IPS-15b (cell line): ENCODE results near the gene XRCC2.
"Not testable (repeated sequence)": the region's sequence is repeated elsewhere in the genome, so short reads cannot be mapped to it uniquely, and the experiment has no call there.

Experiments
- H3K27me3 ChIP-seq: one replicate; pipeline ENCODE4 v1.6.1; 2013; ENCODE audit warnings: low read length; ENCODE audit not compliant: control insufficient read depth, insufficient read depth
- H3K36me3 ChIP-seq: one replicate; pipeline ENCODE4 v1.6.1; 2013; ENCODE audit warnings: low read length; ENCODE audit not compliant: control insufficient read depth, insufficient read depth
- H3K4me1 ChIP-seq: one replicate; pipeline ENCODE4 v1.6.1; 2013; ENCODE audit warnings: mild to moderate bottlenecking, low read length; ENCODE audit not compliant: control insufficient read depth, insufficient read depth
- H3K4me3 ChIP-seq: one replicate; pipeline ENCODE4 v1.5.1; 2013; ENCODE audit warnings: low read depth, low read length
- H3K9ac ChIP-seq: one replicate; pipeline ENCODE4 v1.6.1; 2013; ENCODE audit warnings: low read depth, mild to moderate bottlenecking, low read length
- H3K9me3 ChIP-seq: one replicate; pipeline ENCODE4 v1.6.1; 2013; ENCODE audit warnings: mild to moderate bottlenecking, low read length; ENCODE audit not compliant: control insufficient read depth, insufficient read depth

The XRCC2 gene

GRCh38 chr7:152661479-152661878 is 14.5 kb downstream of the XRCC2 start:
- no peaks in the 10 kb centered on the region for H3K4me1 ChIP-seq
- no peak overlapping the region for H3K9ac ChIP-seq
- H3K27me3 ChIP-seq: no peaks in the 10 kb centered on the region
- peaks cover 5% of the 10 kb centered on the region for H3K36me3 ChIP-seq
- H3K4me3 ChIP-seq: no peak overlapping the region
- H3K9me3 ChIP-seq: no peaks in the 10 kb centered on the region

- no peak overlapping the region for H3K4me3 ChIP-seq
- peaks cover 5% of the 10 kb centered on the region for H3K36me3 ChIP-seq
These were observed 15.9 kb downstream of the XRCC2 start for GRCh38 chr7:152660021-152660420.

GRCh38 chr7:152654971-152655370 is 21.0 kb downstream of the XRCC2 start:
- Histone ChIP-seq H3K27me3 (no peaks in the 10 kb centered on the region), H3K4me3 (no peak overlapping the region), H3K36me3 (peaks cover 6% of the 10 kb centered on the region), H3K9ac (no peak overlapping the region), H3K9me3 (no peaks in the 10 kb centered on the region), H3K4me1 (no peaks in the 10 kb centered on the region)

More at GRCh38 chr7:152660021-152660420, 15.9 kb downstream of the XRCC2 start:
- H3K4me1 ChIP-seq: no peaks in the 10 kb centered on the region
- no peak overlapping the region for H3K9ac ChIP-seq
- no peaks in the 10 kb centered on the region for H3K27me3 ChIP-seq
- no peaks in the 10 kb centered on the region for H3K9me3 ChIP-seq

- no peaks in the 10 kb centered on the region for H3K9me3 ChIP-seq
- H3K9ac ChIP-seq: no peak overlapping the region
- no peaks in the 10 kb centered on the region for H3K27me3 ChIP-seq
- H3K36me3 ChIP-seq: peaks cover 20% of the 10 kb centered on the region
- no peaks in the 10 kb centered on the region for H3K4me1 ChIP-seq
- no peak overlapping the region for H3K4me3 ChIP-seq
These were observed 26.7 kb downstream of the XRCC2 start for GRCh38 chr7:152649220-152649619.

GRCh38 chr7:152647009-152647408 is 28.9 kb downstream of the XRCC2 start:
- H3K27me3 ChIP-seq: no peaks in the 10 kb centered on the region
- H3K9ac ChIP-seq: no peak overlapping the region
- H3K9me3 ChIP-seq: no peaks in the 10 kb centered on the region
- H3K4me1 ChIP-seq: no peaks in the 10 kb centered on the region
- peaks cover 20% of the 10 kb centered on the region for H3K36me3 ChIP-seq
- H3K4me3 ChIP-seq: no peak overlapping the region

GRCh38 chr7:152646579-152646978 is 29.4 kb downstream of the XRCC2 start:
- not testable (repeated sequence) for H3K4me1 ChIP-seq, H3K27me3 ChIP-seq, H3K4me3 ChIP-seq, H3K9ac ChIP-seq, H3K9me3 ChIP-seq
- peaks cover 18% of the 10 kb centered on the region for H3K36me3 ChIP-seq

GRCh38 chr7:152643979-152644559 is 31.9 kb downstream of the XRCC2 start:
- Histone ChIP-seq H3K36me3 (peaks cover 8% of the 10 kb centered on the region), H3K9me3 (no peaks in the 10 kb centered on the region), H3K9ac (no peak overlapping the region)

DNA sequence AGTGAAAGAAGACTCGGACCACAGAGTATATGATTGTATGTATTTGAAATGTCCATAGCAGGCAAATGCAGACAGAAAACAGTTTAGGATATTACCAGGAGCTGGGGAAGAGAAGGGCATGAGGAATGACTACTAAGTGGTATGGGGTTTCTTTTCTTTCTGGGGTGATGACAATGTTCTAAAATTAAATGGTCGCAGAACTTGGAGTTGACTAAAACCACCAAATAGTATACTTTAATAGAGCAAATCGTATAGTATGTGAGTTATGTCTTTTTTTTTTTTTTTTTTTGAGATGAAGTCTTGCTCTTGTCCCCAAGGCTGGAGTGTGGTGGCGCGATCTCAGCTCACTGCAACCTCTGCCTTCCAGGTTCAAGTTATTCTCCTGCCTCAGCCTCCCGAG is 34.6 kb downstream of the XRCC2 start:
- no peak overlapping the region for H3K4me3 ChIP-seq
- no peaks in the 10 kb centered on the region for H3K9me3 ChIP-seq
- no peaks in the 10 kb centered on the region for H3K4me1 ChIP-seq
- H3K9ac ChIP-seq: no peak overlapping the region
- no peaks in the 10 kb centered on the region for H3K27me3 ChIP-seq
- H3K36me3 ChIP-seq: peaks cover under 1% of the 10 kb centered on the region

More at GRCh38 chr7:152643979-152644559, 31.9 kb downstream of the XRCC2 start:
- Histone ChIP-seq H3K4me1 (no peaks in the 10 kb centered on the region), H3K27me3 (no peaks in the 10 kb centered on the region), H3K4me3 (no peak overlapping the region)

- no peaks in the 10 kb centered on the region for H3K27me3 ChIP-seq
- no peaks in the 10 kb centered on the region for H3K4me1 ChIP-seq
- H3K4me3 ChIP-seq: no peak overlapping the region
- H3K9me3 ChIP-seq: no peaks in the 10 kb centered on the region
- no peaks in the 10 kb centered on the region for H3K36me3 ChIP-seq
- no peak overlapping the region for H3K9ac ChIP-seq
These were observed 35.1 kb downstream of the XRCC2 start for GRCh38 chr7:152640829-152641228.

- Histone ChIP-seq H3K9ac (no peak overlapping the region), H3K4me3 (no peak overlapping the region), H3K36me3 (no peaks in the 10 kb centered on the region), H3K27me3 (no peaks in the 10 kb centered on the region), H3K4me1 (no peaks in the 10 kb centered on the region), H3K9me3 (no peaks in the 10 kb centered on the region)
These were observed 37.9 kb downstream of the XRCC2 start for GRCh38 chr7:152637920-152638580.

DNA sequence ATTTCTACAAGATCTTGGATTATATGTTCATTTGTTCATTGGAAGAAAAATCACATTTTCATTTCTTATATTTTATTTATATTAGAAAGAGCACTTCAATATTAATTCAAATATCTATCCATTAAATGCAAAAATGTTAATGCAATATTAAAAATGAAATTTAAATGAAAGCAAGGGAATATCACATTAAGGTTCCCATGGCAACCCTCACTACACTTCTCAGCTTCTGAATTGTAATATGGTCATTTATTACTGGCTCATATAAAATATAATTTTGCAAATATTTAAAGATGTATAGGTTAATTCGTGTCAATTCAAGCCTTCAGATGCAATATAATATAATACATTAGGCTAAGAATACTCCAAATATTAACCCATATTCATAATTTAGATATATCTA is 38.8 kb downstream of the XRCC2 start:
- no peaks in the 10 kb centered on the region for H3K27me3 ChIP-seq
- H3K9ac ChIP-seq: no peak overlapping the region
- H3K4me1 ChIP-seq: no peaks in the 10 kb centered on the region
- H3K36me3 ChIP-seq: no peaks in the 10 kb centered on the region
- H3K9me3 ChIP-seq: no peaks in the 10 kb centered on the region
- H3K4me3 ChIP-seq: no peak overlapping the region

DNA sequence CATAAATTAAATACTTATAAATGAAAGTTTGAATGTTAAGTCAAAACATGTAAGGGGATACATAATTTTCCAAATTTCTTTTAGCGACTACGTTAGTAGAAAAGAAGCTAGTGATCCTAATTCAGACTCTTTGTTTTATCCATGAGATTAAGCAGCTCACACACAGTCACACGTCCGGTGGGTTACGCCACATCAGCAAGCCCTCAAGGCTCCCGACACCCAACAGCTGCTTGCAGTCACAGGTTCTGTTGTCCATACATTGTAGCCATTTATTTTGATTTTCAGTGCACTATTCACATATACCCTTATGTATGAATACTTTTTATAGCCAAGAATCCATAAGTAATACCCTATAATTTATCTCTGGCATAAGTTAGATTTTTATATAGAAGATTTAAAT is 39.5 kb downstream of the XRCC2 start:
- H3K4me1 ChIP-seq: no peaks in the 10 kb centered on the region
- H3K9ac ChIP-seq: no peak overlapping the region
- no peak overlapping the region for H3K4me3 ChIP-seq
- H3K27me3 ChIP-seq: no peaks in the 10 kb centered on the region
- H3K36me3 ChIP-seq: no peaks in the 10 kb centered on the region
- no peaks in the 10 kb centered on the region for H3K9me3 ChIP-seq
